H1 (cell line): Measurements from ENCODE around the gene CEMIP2. TPM values are rescaled to one million over a fixed set of nuclear protein-coding genes. Genes with fewer than 3 reads are reported as not detected.

Source experiments
- CTCF ChIA-PET: fragments of 300-600 bp; sonication (Branson Sonifier 250); formaldehyde crosslinking; loops from one replicate; lab custom pipeline; 2021; ENCODE audit not compliant: partially characterized antibody; lab: Charles Lee
- POLR2A ChIA-PET: fragments of 300-600 bp; sonication (Branson Sonifier 250); formaldehyde crosslinking; loops from one replicate; lab custom pipeline; 2021; ENCODE audit warnings: inconsistent platforms; ENCODE audit not compliant: partially characterized antibody; lab: Charles Lee
- DNase-seq, 2 experiments: peaks; one replicate each; pipeline versions ENCODE4 v3.0.0 to v3.0.0-alpha.2; 2010 to 2022; ENCODE audit warnings: low spot score in 2 of 2, low read depth in 1 of 2, mixed read lengths in 1 of 2
- FAIRE-seq: peaks from 2 replicates; lab custom pipeline; 2011; peaks lifted over from hg19 to GRCh38; lab: Jason Lieb, UNC
- H2AFZ ChIP-seq: 2 replicates; pipeline ENCODE4 v1.8.1; 2012; ENCODE audit warnings: low read length, inconsistent platforms
- H2AK5ac ChIP-seq: 2 replicates; pipeline ENCODE4 v1.6.1; 2013; ENCODE audit warnings: low read depth, low read length
- H2BK120ac ChIP-seq: replicated peaks from 2 replicates; pipeline ENCODE3; 2013; ENCODE audit warnings: low read depth, low read length, inconsistent platforms
- H2BK12ac ChIP-seq: 2 replicates; pipeline ENCODE4 v1.6.1; 2013; ENCODE audit warnings: low read depth, low read length
- H2BK15ac ChIP-seq: 2 replicates; pipeline ENCODE4 v1.6.1; 2013; ENCODE audit warnings: low read length
- H2BK20ac ChIP-seq: 2 replicates; pipeline ENCODE4 v1.6.1; 2013; ENCODE audit warnings: low read length
- H2BK5ac ChIP-seq: 2 replicates; pipeline ENCODE4 v1.6.1; 2013; ENCODE audit warnings: low read depth, low read length
- H3K14ac ChIP-seq: 2 replicates; pipeline ENCODE4 v1.6.1; 2013; ENCODE audit warnings: inconsistent platforms; ENCODE audit not compliant: insufficient read length
- H3K18ac ChIP-seq: 2 replicates; pipeline ENCODE4 v1.6.1; 2013; ENCODE audit warnings: low read length; ENCODE audit errors: extremely low read depth
- H3K23ac ChIP-seq: 2 replicates; pipeline ENCODE4 v1.6.1; 2013; ENCODE audit warnings: inconsistent platforms; ENCODE audit not compliant: insufficient read length
- H3K23me2 ChIP-seq: 2 replicates; pipeline ENCODE4 v1.6.1; 2013; ENCODE audit warnings: low read depth, low read length
- H3K27ac ChIP-seq: 2 replicates; pipeline ENCODE4 v1.6.1; 2011; ENCODE audit warnings: low read depth, low read length, inconsistent platforms
- H3K27me3 ChIP-seq, 4 experiments: replicated peaks in 1 of 4; 1 replicate in 1 of 4; 2 replicates in 3 of 4; pipeline versions ENCODE4 v1.6.1 to v1.8.1; 2011 to 2013; ENCODE audit warnings: low read length in 3 of 4, mild to moderate bottlenecking in 3 of 4, inconsistent platforms in 2 of 4, mixed read lengths in 2 of 4, moderate library complexity in 1 of 4; ENCODE audit not compliant: control insufficient read depth in 3 of 4, insufficient read depth in 3 of 4; ENCODE audit errors: extremely low read depth in 1 of 4
- H3K36me3 ChIP-seq, 4 experiments: 2 replicates each; pipeline versions ENCODE4 v1.6.1 to v1.8.1; 2011 to 2013; ENCODE audit warnings: mild to moderate bottlenecking in 4 of 4, low read length in 3 of 4, moderate library complexity in 2 of 4, control low read depth in 1 of 4, inconsistent platforms in 1 of 4; ENCODE audit not compliant: insufficient read depth in 4 of 4, control insufficient read depth in 2 of 4
- H3K4ac ChIP-seq: replicated peaks from 2 replicates; pipeline ENCODE3; 2013; ENCODE audit warnings: low read length, low read depth, mixed read lengths, inconsistent platforms; ENCODE audit not compliant: insufficient read length
- H3K4me1 ChIP-seq, 4 experiments: replicated peaks in 1 of 4; 1 replicate in 1 of 4; 2 replicates in 3 of 4; pipeline versions ENCODE4 v1.6.1 to v1.8.1; 2011 to 2013; ENCODE audit warnings: low read length in 3 of 4, inconsistent platforms in 2 of 4, mixed read lengths in 1 of 4; ENCODE audit not compliant: insufficient read depth in 4 of 4, control insufficient read depth in 3 of 4
- H3K4me2 ChIP-seq, 2 experiments: 2 replicates each; pipeline versions ENCODE4 v1.6.1 to v1.8.1; 2011 to 2013; ENCODE audit warnings: low read depth in 2 of 2, low read length in 2 of 2, control low read depth in 1 of 2, inconsistent platforms in 1 of 2, mild to moderate bottlenecking in 1 of 2; ENCODE audit not compliant: insufficient read depth in 1 of 2
- H3K4me3 ChIP-seq, 4 experiments: fragments of 200-600, 300-600 bp in 1 of 4; sonication (generic), shearing (Covaris generic), sonication (Bioruptor Twin) in 1 of 4; 2 replicates each; pipeline versions ENCODE4 v1.5.1 to v1.8.1; 2011 to 2016; ENCODE audit warnings: low read length in 4 of 4, low read depth in 3 of 4, control low read depth in 2 of 4, inconsistent platforms in 2 of 4, mild to moderate bottlenecking in 2 of 4, mixed read lengths in 1 of 4, moderate library complexity in 1 of 4; ENCODE audit not compliant: insufficient read depth in 2 of 4; ENCODE audit errors: extremely low read depth in 1 of 4
- H3K56ac ChIP-seq: replicated peaks from 2 replicates; pipeline ENCODE3; 2013; ENCODE audit warnings: low read depth, mild to moderate bottlenecking, mixed read lengths, low read length, inconsistent platforms; ENCODE audit not compliant: insufficient read length
- H3K79me1 ChIP-seq: 2 replicates; pipeline ENCODE4 v1.6.1; 2013; ENCODE audit warnings: low read depth, low read length, control low read depth
- H3K79me2 ChIP-seq, 2 experiments: 2 replicates each; pipeline versions ENCODE4 v1.6.1 to v1.8.1; 2012 to 2013; ENCODE audit warnings: low read length in 2 of 2, mild to moderate bottlenecking in 2 of 2, inconsistent platforms in 1 of 2; ENCODE audit not compliant: insufficient read depth in 2 of 2, control insufficient read depth in 1 of 2
- H3K9ac ChIP-seq, 4 experiments: replicated peaks in 1 of 4; 1 replicate in 1 of 4; 2 replicates in 3 of 4; pipeline versions ENCODE4 v1.6.1 to v1.8.1; 2011 to 2013; ENCODE audit warnings: low read depth in 3 of 4, low read length in 3 of 4, control low read depth in 2 of 4, mild to moderate bottlenecking in 2 of 4, moderate library complexity in 2 of 4, inconsistent platforms in 1 of 4; ENCODE audit errors: extremely low read depth in 1 of 4
- H3K9me3 ChIP-seq, 2 experiments: 2 replicates each; pipeline versions ENCODE4 v1.6.1 to v1.8.1; 2012 to 2013; ENCODE audit warnings: mild to moderate bottlenecking in 2 of 2, moderate library complexity in 2 of 2, control low read depth in 1 of 2, inconsistent platforms in 1 of 2, low read depth in 1 of 2, low read length in 1 of 2, mixed read lengths in 1 of 2; ENCODE audit not compliant: insufficient read depth in 2 of 2
- H4K20me1 ChIP-seq, 2 experiments: replicated peaks in 1 of 2; 2 replicates each; pipeline versions ENCODE3 to v1.8.1; 2011 to 2013; ENCODE audit warnings: inconsistent platforms in 2 of 2, low read length in 2 of 2, mild to moderate bottlenecking in 1 of 2; ENCODE audit not compliant: insufficient read depth in 2 of 2, control insufficient read depth in 1 of 2
- H4K5ac ChIP-seq: 2 replicates; pipeline ENCODE4 v1.6.1; 2013; ENCODE audit warnings: low read length, low read depth, mixed read lengths, inconsistent platforms; ENCODE audit not compliant: insufficient read length
- H4K8ac ChIP-seq: 2 replicates; pipeline ENCODE4 v1.8.0; 2013; ENCODE audit warnings: mild to moderate bottlenecking, moderate library complexity, low read length, inconsistent platforms; ENCODE audit not compliant: insufficient read depth; ENCODE audit errors: extremely low read depth
- H4K91ac ChIP-seq: replicated peaks from 2 replicates; pipeline ENCODE3; 2013; ENCODE audit warnings: low read length, mixed read lengths, inconsistent platforms; ENCODE audit not compliant: insufficient read length
- CHD1 ChIP-seq: IDR thresholded peaks from 2 replicates; pipeline ENCODE4 v1.6.1; 2012; ENCODE audit warnings: low read depth, low read length, improper control_type of control experiment
- CHD2 ChIP-seq: IDR thresholded peaks from 2 replicates; pipeline ENCODE4 v1.6.1; 2012; ENCODE audit warnings: low read length, improper control_type of control experiment
- CTBP2 ChIP-seq: IDR thresholded peaks from 2 replicates; pipeline ENCODE4 v1.7.0; 2011; ENCODE audit warnings: borderline replicate concordance, mild to moderate bottlenecking, moderate library complexity, mixed read lengths, low read length; ENCODE audit not compliant: insufficient read depth, insufficient read length
- EP300 ChIP-seq, 2 experiments: IDR thresholded peaks; 1 replicate in 1 of 2; 2 replicates in 1 of 2; pipeline ENCODE4 v1.6.1; 2011 to 2012; ENCODE audit warnings: low read depth in 2 of 2, low read length in 2 of 2, mild to moderate bottlenecking in 2 of 2, borderline replicate concordance in 1 of 2, inconsistent platforms in 1 of 2, moderate library complexity in 1 of 2
- GTF2F1 ChIP-seq: IDR thresholded peaks from 2 replicates; pipeline ENCODE4 v1.6.1; 2012; ENCODE audit warnings: low read depth, low read length, improper control_type of control experiment, borderline replicate concordance
- JUN ChIP-seq: IDR thresholded peaks from 2 replicates; pipeline ENCODE4 v1.6.1; 2011; ENCODE audit warnings: low read depth, mild to moderate bottlenecking, improper control_type of control experiment, low read length
- KDM4A ChIP-seq: IDR thresholded peaks from one replicate; pipeline ENCODE4 v1.7.1; 2012; ENCODE audit warnings: low read depth, mild to moderate bottlenecking, moderate library complexity, low read length, inconsistent platforms; ENCODE audit not compliant: severe bottlenecking
- PHF8 ChIP-seq: fragments of 200-600 bp; sonication (generic); conservative IDR thresholded peaks from 2 replicates; pipeline ENCODE4 v1.7.1; 2012; ENCODE audit warnings: low read depth, mild to moderate bottlenecking, inconsistent platforms, low read length, moderate library complexity
- POU5F1 ChIP-seq: IDR thresholded peaks from 2 replicates; pipeline ENCODE4 v1.6.1; 2011; ENCODE audit warnings: low read depth, mild to moderate bottlenecking, low read length, moderate library complexity
- RAD21 ChIP-seq, 2 experiments: IDR thresholded peaks in 1 of 2; conservative IDR thresholded peaks in 1 of 2; 2 replicates each; pipeline ENCODE4 v1.6.1; 2011; ENCODE audit warnings: low read depth in 2 of 2, low read length in 2 of 2, improper control_type of control experiment in 1 of 2, inconsistent platforms in 1 of 2, mild to moderate bottlenecking in 1 of 2, moderate library complexity in 1 of 2
- RNF2 ChIP-seq: fragments of 200-900, 300-1000 bp; sonication (generic); IDR thresholded peaks from 2 replicates; pipeline ENCODE4 v1.7.1; 2016; ENCODE audit warnings: borderline replicate concordance, low read depth, mild to moderate bottlenecking, antibody characterized with exemption, low read length; ENCODE audit not compliant: poor library complexity, severe bottlenecking; ENCODE audit errors: missing control alignments
- SP2 ChIP-seq: IDR thresholded peaks from 2 replicates; pipeline ENCODE4 v1.6.1; 2012; ENCODE audit warnings: mild to moderate bottlenecking, low read length, inconsistent platforms
- TAF1 ChIP-seq: IDR thresholded peaks from 2 replicates; pipeline ENCODE4 v1.6.1; 2011; ENCODE audit warnings: mild to moderate bottlenecking, low read depth, low read length
- polyA plus RNA-seq, 7 experiments: library from polyadenylated mRNA; depleted of rRNA in 3 of 7; stranded (reverse) in 5 of 7; unstranded in 2 of 7; fragments of >200 nt in 5 of 7; fragments of 200-250 nt in 2 of 7; gene quantifications; 1 replicate in 5 of 7; 2 replicates in 1 of 7; 4 replicates in 1 of 7; pipeline versions ENCODE4 v1.2.1 to v1.2.3, GENCODE V29; 2011 to 2013; ENCODE audit warnings: missing spikeins in 2 of 7, mixed read lengths in 2 of 7
- total RNA-seq: library from RNA; stranded (reverse); fragmentation: NEBNext Ultra II Directional; extraction: Animal tissue kit (Norgen Biotek cat#: 25700); gene quantifications from 2 replicates; pipeline ENCODE4 v1.2.1, GENCODE V29; 2021

Gene CEMIP2
- total and polyA plus RNA-seq, 2 of the 8 experiments (the other 6 are each of a cell fraction or from before 2014, with no cell fraction given), result 25.2 to 52.1 TPM

DNA sequence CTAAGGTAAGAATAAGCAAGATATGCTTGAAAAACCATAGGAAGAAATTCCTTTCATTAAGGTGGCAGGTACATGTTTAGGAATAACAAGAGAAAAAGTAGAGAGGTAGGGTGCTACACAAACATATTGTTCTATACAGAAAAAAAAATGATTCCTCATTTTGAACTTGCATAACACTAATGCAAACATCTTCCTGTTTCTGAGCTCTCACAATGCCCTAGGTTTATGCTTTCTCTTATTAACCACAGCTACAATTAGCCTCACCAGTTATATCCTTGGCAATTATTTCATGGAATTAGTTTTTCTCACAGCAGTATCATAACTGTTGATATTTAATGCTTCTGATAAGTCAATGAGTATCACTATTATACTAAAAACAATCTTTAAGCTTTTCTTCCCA, 20.7 kb downstream of the CEMIP2 start:
- no peak overlapping the region for H4K5ac ChIP-seq
- CTCF ChIA-PET, result interaction anchor here (1.1 to 1.7 kb wide), 5 partner anchors 19 to 133 kb away, joined by 3 to 6 read pairs (median 3); no protein-coding TSS in a partner anchor
- H3K4me3 ChIP-seq, result no peak overlapping the region
- no peak overlapping the region for H4K8ac ChIP-seq
- H4K20me1 ChIP-seq, result peaks cover 0 to 4% of the 10 kb centered on the region in 2 experiments
- no peak for DNase-seq
- H3K27ac ChIP-seq, result no peak overlapping the region
- TF ChIP-seq EP300 (IDR thresholded peaks at IDR 0.05; ENCODE audit: borderline replicate concordance in 1 of 2, low read depth in 2 of 2, low read length in 2 of 2) (no peak), TAF1 (no peak), SP2 (no peak), CHD2 (no peak), KDM4A (no peak), POU5F1 (no peak), CTBP2 (no peak), PHF8 (no peak), GTF2F1 (no peak), RNF2 (no peak), CHD1 (no peak), RAD21 (IDR thresholded peaks at IDR 0.05 in 1 of 2, conservative IDR thresholded peaks at IDR 0.05 in 1 of 2; ENCODE audit: low read depth in 2 of 2, low read length in 2 of 2) (no peak), JUN (no peak)
- no peak for FAIRE-seq
- no peak overlapping the region for H2BK5ac ChIP-seq
- H3K4ac ChIP-seq, result no peak overlapping the region
- H3K27me3 ChIP-seq, result no peaks in the 10 kb centered on the region
- H2BK20ac ChIP-seq, result no peak overlapping the region
- no peak overlapping the region for H2BK120ac ChIP-seq
- no peak overlapping the region for H3K56ac ChIP-seq
- no peak overlapping the region for H3K14ac ChIP-seq
- H2AFZ ChIP-seq, result no peak overlapping the region
- H2AK5ac ChIP-seq, result no peak overlapping the region
- POLR2A ChIA-PET, result interaction anchor here (1.3 to 2.4 kb wide), 3 partner anchors 13 to 33 kb away, joined by 3 to 8 read pairs (median 3); no protein-coding TSS in a partner anchor
- no peak overlapping the region for H2BK12ac ChIP-seq
- no peak overlapping the region for H2BK15ac ChIP-seq
- H3K23ac ChIP-seq, result no peak overlapping the region
- no peaks in the 10 kb centered on the region for H3K23me2 ChIP-seq
- H3K79me1 ChIP-seq, result peaks cover 4% of the 10 kb centered on the region; the same call in 1 of the 2 replicates
- H3K9me3 ChIP-seq, result no peaks in the 10 kb centered on the region
- no peak overlapping the region for H3K9ac ChIP-seq
- no peak overlapping the region for H3K18ac ChIP-seq
- H3K36me3 ChIP-seq, result peaks cover 0 to 48% (median 8%) of the 10 kb centered on the region in 4 experiments; a peak in 4 of 8 replicates
- H3K4me2 ChIP-seq, result no peak overlapping the region
- peaks cover 0 to 44% of the 10 kb centered on the region in 2 experiments; a peak in 2 of 4 replicates for H3K79me2 ChIP-seq
- peaks cover 5 to 18% (median 10%) of the 10 kb centered on the region in 4 experiments; a peak in 5 of 7 replicates for H3K4me1 ChIP-seq
- no peak overlapping the region for H4K91ac ChIP-seq
